Tibial nerve (tissue), 4 donors: ENCODE results near the gene IQSEC3.

Experiments used
- CTCF ChIP-seq, 5 experiments: fragments of 200-600 bp in 3 of 5; fragments of 450-650 bp in 2 of 5; sonication (generic) in 3 of 5; IDR thresholded peaks; one replicate each; pipeline ENCODE4 v1.5.1; 2016 to 2019; ENCODE audit warnings: antibody characterized with exemption in 5 of 5, mild to moderate bottlenecking in 3 of 5, moderate library complexity in 2 of 5
- EP300 ChIP-seq, 2 donors: sonication (generic); formaldehyde crosslinking; IDR thresholded peaks; one replicate each; pipeline ENCODE4 v1.6.1; 2017; ENCODE audit warnings: antibody characterized with exemption in 2 of 2, mild to moderate bottlenecking in 1 of 2
- POLR2A ChIP-seq, 2 donors: fragments of 450-650 bp; IDR thresholded peaks; one replicate each; pipeline ENCODE4 v1.6.1; 2017; ENCODE audit warnings: antibody characterized with exemption in 2 of 2, mild to moderate bottlenecking in 2 of 2, moderate library complexity in 2 of 2

- TF ChIP-seq POLR2A (IDR thresholded peaks at IDR 0.05) (no peak), CTCF (IDR thresholded peaks at IDR 0.05) (no peak), EP300 (IDR thresholded peaks at IDR 0.05) (no peak)
Measured at GRCh38 chr12:140162-140561, 73.6 kb downstream of the IQSEC3 start.
